Loucy (cell line): ENCODE data around the gene MLEC.

ENCODE experiments used
- EZH2phosphoT487 ChIP-seq: fragments of 200-600 bp; IDR thresholded peaks from 2 replicates; pipeline ENCODE4 v1.6.1; 2018; ENCODE audit warnings: antibody characterized with exemption, mild to moderate bottlenecking, moderate library complexity, borderline replicate concordance
- TF ChIP-seq, protein P1 (sequence below): fragments of 200-600 bp; sonication (generic); conservative IDR thresholded peaks from 2 replicates; pipeline ENCODE4 v1.5.1; 2014; ENCODE audit warnings: mild to moderate bottlenecking, antibody characterized with exemption, low read length

DNA sequence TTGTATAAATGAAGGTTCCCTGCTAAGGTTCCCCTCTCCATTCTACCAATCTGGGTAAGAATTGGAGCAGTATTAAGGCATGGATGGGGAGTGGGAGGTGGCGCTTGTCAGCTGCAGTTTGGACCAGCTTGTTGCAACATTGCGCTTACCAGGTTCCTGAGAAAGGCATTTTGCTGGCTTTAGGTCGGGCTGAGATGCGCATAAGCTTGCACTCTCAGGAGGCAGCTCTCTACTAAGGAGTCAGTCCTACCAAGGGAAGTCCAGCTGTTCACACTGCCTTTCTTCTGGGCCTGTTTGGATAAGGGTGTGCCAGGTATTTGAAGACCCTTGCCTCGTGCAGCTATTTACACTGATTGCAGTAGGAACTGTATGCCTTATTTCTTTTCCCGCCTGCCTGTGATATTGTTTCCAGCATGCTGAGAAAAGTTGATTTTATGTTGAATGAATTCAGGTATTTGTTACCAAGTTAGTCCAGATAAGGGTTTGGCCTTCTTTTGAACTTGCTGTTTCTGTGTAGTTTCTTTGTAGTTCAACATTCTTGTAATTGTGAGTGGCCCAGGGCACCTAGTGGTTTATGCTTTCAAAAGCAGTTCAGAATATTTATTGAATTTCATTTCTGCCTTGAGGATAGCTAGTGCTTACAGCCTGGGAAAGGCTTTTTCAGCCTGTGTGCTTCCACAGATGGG lies 2.6 kb downstream of the MLEC start:
- TF ChIP-seq, protein P1, sequence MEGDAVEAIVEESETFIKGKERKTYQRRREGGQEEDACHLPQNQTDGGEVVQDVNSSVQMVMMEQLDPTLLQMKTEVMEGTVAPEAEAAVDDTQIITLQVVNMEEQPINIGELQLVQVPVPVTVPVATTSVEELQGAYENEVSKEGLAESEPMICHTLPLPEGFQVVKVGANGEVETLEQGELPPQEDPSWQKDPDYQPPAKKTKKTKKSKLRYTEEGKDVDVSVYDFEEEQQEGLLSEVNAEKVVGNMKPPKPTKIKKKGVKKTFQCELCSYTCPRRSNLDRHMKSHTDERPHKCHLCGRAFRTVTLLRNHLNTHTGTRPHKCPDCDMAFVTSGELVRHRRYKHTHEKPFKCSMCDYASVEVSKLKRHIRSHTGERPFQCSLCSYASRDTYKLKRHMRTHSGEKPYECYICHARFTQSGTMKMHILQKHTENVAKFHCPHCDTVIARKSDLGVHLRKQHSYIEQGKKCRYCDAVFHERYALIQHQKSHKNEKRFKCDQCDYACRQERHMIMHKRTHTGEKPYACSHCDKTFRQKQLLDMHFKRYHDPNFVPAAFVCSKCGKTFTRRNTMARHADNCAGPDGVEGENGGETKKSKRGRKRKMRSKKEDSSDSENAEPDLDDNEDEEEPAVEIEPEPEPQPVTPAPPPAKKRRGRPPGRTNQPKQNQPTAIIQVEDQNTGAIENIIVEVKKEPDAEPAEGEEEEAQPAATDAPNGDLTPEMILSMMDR, result 0 out of 2 replicates have a peak, but pooled peaks have one; percentile 12
- no peak for TF ChIP-seq EZH2phosphoT487
